Measurements from ENCODE around the gene MCF2L. TPM values are rescaled to one million over a fixed set of nuclear protein-coding genes. Genes with fewer than 3 reads are reported as not detected.

Gene MCF2L
- total and polyA plus RNA-seq, 10 of the 15 experiments (the other 5 are each of a cell fraction or from before 2014, with no cell fraction given) = 0.06 to 1.1 (median 0.21) TPM; not detected in 2

GRCh38 chr13:112947796-112948195 lies 21.2 kb upstream of the MCF2L start:
- Histone ChIP-seq H3K4me2 (ENCODE audit: control insufficient read depth, insufficient read depth) (no peak overlapping the region), H3K36me3 (ENCODE audit: control insufficient read depth in 2 of 2, insufficient read depth in 2 of 2, low read length in 1 of 2) (no peaks in the 10 kb centered on the region), H3K79me2 (ENCODE audit: control insufficient read depth, insufficient read depth, low read length) (no peaks in the 10 kb centered on the region), H3K9ac (ENCODE audit: control insufficient read depth, insufficient read depth, low read length) (no peak overlapping the region), H4K20me1 (ENCODE audit: control insufficient read depth, insufficient read depth) (no peaks in the 10 kb centered on the region), H3K27me3 (replicated peaks in 1 of 2; ENCODE audit: control insufficient read depth in 2 of 2, insufficient read depth in 2 of 2, low read length in 1 of 2) (no peaks in the 10 kb centered on the region; a peak in 1 of 4 replicates), H2AFZ (ENCODE audit: control insufficient read depth, low read depth, low read length) (no peak overlapping the region), H3K4me3 (no peak overlapping the region), H3K4me1 (ENCODE audit: control insufficient read depth, insufficient read depth, low read length) (peaks cover 4% of the 10 kb centered on the region; the same call in 1 of the 2 replicates), H3K9me3 (replicated peaks; ENCODE audit: control insufficient read depth, insufficient read depth, low read length) (no peaks in the 10 kb centered on the region), H3K27ac (ENCODE audit: control insufficient read depth, insufficient read depth) (no peak overlapping the region)
- SMC1A ChIA-PET (ENCODE audit: uncharacterized antibody, unreplicated experiment) = no interaction called here
- DNase-seq (ENCODE audit: low read depth, low spot score) (no peak), FAIRE-seq (no peak), ATAC-seq (no peak)
- intact Hi-C loops (cut with micrococcal nuclease; ENCODE audit: unreplicated experiment) = loop anchor here (10.0 kb wide), 2 partner anchors 177 to 257 kb away; partner anchors contain the start of genes CUL4A, F10 and PCID2
- CTCF ChIA-PET = no interaction called here
- in situ Hi-C loops (cut with MboI) = no loop called here
- no peak for TF ChIP-seq RAD21 (IDR thresholded peaks at IDR 0.05; ENCODE audit: insufficient read depth, low read depth, low read length)
- no peak for TF ChIP-seq EP300 (IDR thresholded peaks at IDR 0.05; ENCODE audit: borderline replicate concordance in 1 of 2, control insufficient read depth in 1 of 2, low read depth in 2 of 2, low read length in 2 of 2)
- RAD21 ChIA-PET (ENCODE audit: unreplicated experiment) = no interaction called here
- no TSS peak for BruUV-seq (replicated peaks)
- 12% methylated on average over 4 of the region's 4 CpGs for WGBS (ENCODE audit: insufficient coverage, insufficient replicate concordance, low lambda C conversion rate, missing lambda C conversion rate)
- POLR2A ChIA-PET = no interaction called here

- no peaks in the 10 kb centered on the region for H3K9me3 ChIP-seq (replicated peaks; ENCODE audit: control insufficient read depth, insufficient read depth, low read length)
These were observed 17.2 kb upstream of the MCF2L start for GRCh38 chr13:112951674-112952371.

More at GRCh38 chr13:112951674-112952371, 17.2 kb upstream of the MCF2L start:
- ChIA-PET SMC1A (ENCODE audit: uncharacterized antibody, unreplicated experiment) (no interaction called here), CTCF (no interaction called here), POLR2A (no interaction called here), RAD21 (ENCODE audit: unreplicated experiment) (no interaction called here)
- no peak overlapping the region for H3K9ac ChIP-seq (ENCODE audit: control insufficient read depth, insufficient read depth, low read length)
- no peak overlapping the region for H3K4me2 ChIP-seq (ENCODE audit: control insufficient read depth, insufficient read depth)
- no peak for FAIRE-seq
- DNase-seq (ENCODE audit: low read depth, low spot score) = no peak
- ATAC-seq = no peak
- no peaks in the 10 kb centered on the region for H3K79me2 ChIP-seq (ENCODE audit: control insufficient read depth, insufficient read depth, low read length)
- H4K20me1 ChIP-seq (ENCODE audit: control insufficient read depth, insufficient read depth) = no peaks in the 10 kb centered on the region
- no peak overlapping the region for H3K27ac ChIP-seq (ENCODE audit: control insufficient read depth, insufficient read depth)
- intact Hi-C loops (cut with micrococcal nuclease; ENCODE audit: unreplicated experiment) (no loop called here), in situ Hi-C loops (cut with MboI) (no loop called here)
- no peaks in the 10 kb centered on the region for H3K27me3 ChIP-seq (replicated peaks in 1 of 2; ENCODE audit: control insufficient read depth in 2 of 2, insufficient read depth in 2 of 2, low read length in 1 of 2)
- no peak overlapping the region for H2AFZ ChIP-seq (ENCODE audit: control insufficient read depth, low read depth, low read length)
- H3K4me3 ChIP-seq = no peak overlapping the region
- H3K4me1 ChIP-seq (ENCODE audit: control insufficient read depth, insufficient read depth, low read length) = no peaks in the 10 kb centered on the region
- no TSS peak for BruUV-seq (replicated peaks)
- WGBS (ENCODE audit: insufficient coverage, insufficient replicate concordance, low lambda C conversion rate, missing lambda C conversion rate) = 37% methylated on average over 9 of the region's 9 CpGs
- H3K36me3 ChIP-seq (ENCODE audit: control insufficient read depth in 2 of 2, insufficient read depth in 2 of 2, low read length in 1 of 2) = no peaks in the 10 kb centered on the region
- TF ChIP-seq RELA (IDR thresholded peaks at IDR 0.05; ENCODE audit: borderline replicate concordance, partially characterized antibody) (no peak), FOS (IDR thresholded peaks at IDR 0.05; ENCODE audit: borderline replicate concordance, extremely low read depth, insufficient read length) (no peak), NBN (IDR thresholded peaks at IDR 0.05) (no peak), ESRRA (IDR thresholded peaks at IDR 0.05; ENCODE audit: low read length) (no peak), ELK1 (IDR thresholded peaks at IDR 0.05; ENCODE audit: low read depth, low read length) (no peak), SMARCA5 (IDR thresholded peaks at IDR 0.05) (no peak), HCFC1 (IDR thresholded peaks at IDR 0.05; ENCODE audit: low read length) (no peak), SUZ12 (IDR thresholded peaks at IDR 0.05; ENCODE audit: unreplicated experiment) (no peak), SIN3A (IDR thresholded peaks at IDR 0.05; ENCODE audit: low read depth, low read length) (no peak), ASH2L (IDR thresholded peaks at IDR 0.05; ENCODE audit: borderline replicate concordance, low read depth) (no peak)
